Tibial nerve (tissue), 4 donors: ENCODE measurements around the gene MZT2A.
"Not testable (repeated sequence)": the region's sequence is repeated elsewhere in the genome, so short reads cannot be mapped to it uniquely, and the experiment has no call there.

Experiments used
- EP300 ChIP-seq, 2 donors: sonication (generic); formaldehyde crosslinking; IDR thresholded peaks; one replicate each; pipeline ENCODE4 v1.6.1; 2017; ENCODE audit warnings: antibody characterized with exemption in 2 of 2, mild to moderate bottlenecking in 1 of 2
- POLR2A ChIP-seq, 2 donors: fragments of 450-650 bp; IDR thresholded peaks; one replicate each; pipeline ENCODE4 v1.6.1; 2017; ENCODE audit warnings: antibody characterized with exemption in 2 of 2, mild to moderate bottlenecking in 2 of 2, moderate library complexity in 2 of 2
- TF ChIP-seq, protein P1 (sequence below), 5 experiments: fragments of 200-600 bp in 3 of 5; fragments of 450-650 bp in 2 of 5; sonication (generic) in 3 of 5; IDR thresholded peaks; one replicate each; pipeline ENCODE4 v1.5.1; 2016 to 2019; ENCODE audit warnings: antibody characterized with exemption in 5 of 5, mild to moderate bottlenecking in 3 of 5, moderate library complexity in 2 of 5

- TF ChIP-seq, protein P1, sequence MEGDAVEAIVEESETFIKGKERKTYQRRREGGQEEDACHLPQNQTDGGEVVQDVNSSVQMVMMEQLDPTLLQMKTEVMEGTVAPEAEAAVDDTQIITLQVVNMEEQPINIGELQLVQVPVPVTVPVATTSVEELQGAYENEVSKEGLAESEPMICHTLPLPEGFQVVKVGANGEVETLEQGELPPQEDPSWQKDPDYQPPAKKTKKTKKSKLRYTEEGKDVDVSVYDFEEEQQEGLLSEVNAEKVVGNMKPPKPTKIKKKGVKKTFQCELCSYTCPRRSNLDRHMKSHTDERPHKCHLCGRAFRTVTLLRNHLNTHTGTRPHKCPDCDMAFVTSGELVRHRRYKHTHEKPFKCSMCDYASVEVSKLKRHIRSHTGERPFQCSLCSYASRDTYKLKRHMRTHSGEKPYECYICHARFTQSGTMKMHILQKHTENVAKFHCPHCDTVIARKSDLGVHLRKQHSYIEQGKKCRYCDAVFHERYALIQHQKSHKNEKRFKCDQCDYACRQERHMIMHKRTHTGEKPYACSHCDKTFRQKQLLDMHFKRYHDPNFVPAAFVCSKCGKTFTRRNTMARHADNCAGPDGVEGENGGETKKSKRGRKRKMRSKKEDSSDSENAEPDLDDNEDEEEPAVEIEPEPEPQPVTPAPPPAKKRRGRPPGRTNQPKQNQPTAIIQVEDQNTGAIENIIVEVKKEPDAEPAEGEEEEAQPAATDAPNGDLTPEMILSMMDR (IDR thresholded peaks at IDR 0.05), result not testable (repeated sequence)
- TF ChIP-seq POLR2A, EP300 (IDR thresholded peaks at IDR 0.05): not testable (repeated sequence)
These were observed 44.2 kb downstream of the MZT2A start for GRCh38 chr2:131447981-131448380.
